ENCODE measurements around the gene MRPS25.

Gene MRPS25

DNA sequence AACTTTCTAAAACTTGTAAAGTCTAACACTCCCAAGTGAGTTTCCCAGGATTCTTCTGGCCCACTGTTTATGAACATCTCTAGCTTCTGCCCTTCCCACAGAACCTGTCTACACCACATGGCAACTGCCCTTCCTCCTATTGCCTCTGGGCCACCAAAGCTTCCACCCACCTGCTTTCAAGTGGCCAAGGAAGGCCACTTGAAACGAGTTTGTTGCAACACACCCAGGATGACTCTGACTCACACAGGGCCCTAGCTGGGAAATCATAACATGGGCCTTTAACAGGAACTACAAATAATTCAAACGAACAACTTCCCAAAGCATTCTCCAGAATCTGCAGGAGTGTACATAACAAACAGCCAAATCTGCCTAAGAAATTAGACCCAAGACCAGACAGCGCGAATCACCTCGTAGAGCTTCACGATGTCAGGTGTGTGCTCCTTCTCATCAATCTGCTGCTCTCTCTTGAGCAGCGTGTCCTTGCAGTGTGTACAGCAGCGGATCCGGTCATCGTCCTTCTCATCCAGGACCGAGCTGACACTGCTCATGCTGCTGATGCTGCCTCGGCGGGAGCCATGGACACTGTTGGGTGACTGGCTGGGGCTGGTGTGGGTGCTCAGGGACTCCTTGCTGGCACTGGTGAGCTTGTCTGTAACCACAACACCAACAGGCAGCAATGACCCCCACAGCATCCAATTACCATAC lies 17.0 kb upstream of the MRPS25 start:
- no peak for DNase-seq

DNA sequence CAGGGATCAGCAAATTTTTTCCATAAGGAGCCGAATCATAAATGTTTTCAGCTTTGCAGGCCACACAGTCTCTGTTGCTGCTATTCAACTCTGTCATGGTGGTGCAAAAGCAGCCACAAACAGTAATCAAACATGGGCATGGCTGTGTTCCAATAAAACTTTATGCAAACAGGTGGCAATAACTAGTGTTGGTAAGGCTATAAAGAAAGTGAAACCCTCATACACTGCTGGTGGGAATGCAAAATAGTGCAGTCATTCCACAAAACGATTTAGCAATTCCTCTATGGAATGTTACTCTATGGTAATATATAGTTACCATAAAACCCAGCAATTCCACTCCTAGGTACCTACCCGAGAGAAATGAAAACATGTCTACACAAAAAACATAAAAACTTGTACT lies 14.0 kb upstream of the MRPS25 start:
- no peak for DNase-seq

GRCh38 chr3:15074500-15074899 lies 9.4 kb upstream of the MRPS25 start:
- no peak for DNase-seq

- no peak for DNase-seq
Observed at GRCh38 chr3:15071699-15072098, 6.6 kb upstream of the MRPS25 start.

GRCh38 chr3:15069441-15069840 lies 4.3 kb upstream of the MRPS25 start:
- DNase-seq: no peak

DNA sequence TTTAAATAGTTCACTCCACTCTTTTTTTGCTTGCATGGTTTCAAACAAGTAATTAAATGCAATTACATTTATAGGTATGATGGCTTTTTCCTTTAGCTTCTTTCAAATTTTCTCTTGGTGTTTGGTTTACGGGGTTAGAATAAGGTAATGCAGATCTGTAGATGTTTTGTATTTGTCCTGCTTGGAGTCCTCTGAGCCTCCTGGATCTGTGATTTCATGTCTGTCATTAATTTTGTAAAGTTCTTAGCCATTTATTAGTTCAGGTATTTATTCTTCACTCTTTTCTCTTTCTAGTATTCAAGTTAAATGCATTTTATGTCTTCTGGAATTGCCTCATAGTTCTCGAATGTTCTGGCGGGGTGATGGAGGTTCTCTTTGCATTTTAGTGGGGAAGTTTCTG lies 1.4 kb upstream of the MRPS25 start:
- no peak for DNase-seq

GRCh38 chr3:15065550-15066007 lies 464 bp upstream of the MRPS25 start:
- DNase-seq: no peak

- DNase-seq: peak; percentile 14
Observed at GRCh38 chr3:15064299-15064834, 748 bp downstream of the MRPS25 start.

GRCh38 chr3:15063656-15064286 lies 1.3 kb downstream of the MRPS25 start:
- no peak for DNase-seq

DNA sequence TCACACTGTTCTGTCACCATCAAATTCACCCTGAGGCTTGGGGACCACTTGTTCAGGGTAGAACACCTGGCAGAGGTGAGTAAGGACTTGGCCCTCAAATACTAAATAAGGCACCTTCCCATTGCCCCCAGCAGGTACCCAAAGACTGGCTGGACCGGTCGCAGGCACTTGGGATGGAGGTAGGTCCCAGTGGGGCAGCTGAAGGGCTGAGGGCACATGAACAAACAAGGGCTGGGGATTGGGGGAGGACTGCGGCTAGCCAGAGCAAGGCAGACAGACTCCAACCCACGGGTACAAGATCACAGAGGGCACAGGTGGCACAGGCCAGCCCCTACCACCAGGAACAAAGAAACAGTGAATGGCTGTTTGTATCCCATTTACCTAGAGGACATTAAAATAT lies 1.9 kb downstream of the MRPS25 start:
- DNase-seq: no peak

- no peak for DNase-seq
Observed at GRCh38 chr3:15060029-15060428, 5.1 kb downstream of the MRPS25 start.

- DNase-seq: no peak
Observed at GRCh38 chr3:15056676-15057404, 8.3 kb downstream of the MRPS25 start.

DNA sequence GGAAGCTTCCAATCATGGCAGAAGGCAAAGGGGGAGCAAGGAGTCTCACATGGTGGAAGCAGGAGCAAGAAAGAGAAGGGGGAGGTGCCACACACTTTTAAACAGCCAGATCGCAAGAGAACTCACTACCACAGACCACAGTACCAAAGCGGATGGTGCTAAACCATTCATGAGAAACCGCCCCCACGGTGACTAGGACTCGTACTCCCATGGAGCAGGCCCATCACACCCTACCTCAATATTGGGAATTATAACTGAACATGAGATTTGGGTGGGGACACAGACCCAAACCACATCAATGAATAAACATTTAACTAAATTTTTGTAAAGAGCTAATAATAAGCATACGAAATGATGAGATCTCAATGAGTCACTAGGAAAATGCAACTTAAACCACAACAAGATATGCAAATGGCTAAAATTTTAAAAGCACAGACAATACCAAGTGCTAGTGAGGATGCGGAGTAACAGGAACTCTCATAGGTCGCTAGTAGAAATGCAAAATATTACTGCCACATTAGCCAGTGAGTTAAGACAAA lies 10.0 kb downstream of the MRPS25 start:
- peak; percentile 76 for DNase-seq

DNA sequence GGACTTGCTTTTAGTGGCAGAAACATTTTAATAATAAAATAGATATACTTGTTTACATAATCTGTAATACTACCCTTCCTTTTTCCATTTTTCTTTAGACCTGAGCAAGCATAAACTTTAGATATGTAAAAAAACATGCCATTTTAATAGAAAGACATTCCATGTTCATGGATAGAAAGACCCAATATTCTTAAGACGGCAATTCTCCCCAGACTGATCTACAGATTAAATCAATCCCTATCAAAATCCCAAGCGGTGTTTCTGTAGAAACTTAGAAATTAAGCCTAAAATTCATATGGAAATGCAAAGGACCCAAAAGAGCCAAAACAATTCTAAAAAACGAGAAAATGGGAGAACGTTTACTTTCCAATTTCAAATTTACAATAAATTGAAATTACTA lies 11.6 kb downstream of the MRPS25 start:
- DNase-seq: no peak

GRCh38 chr3:15052335-15053242 lies 12.5 kb downstream of the MRPS25 start:
- no peak for DNase-seq

DNA sequence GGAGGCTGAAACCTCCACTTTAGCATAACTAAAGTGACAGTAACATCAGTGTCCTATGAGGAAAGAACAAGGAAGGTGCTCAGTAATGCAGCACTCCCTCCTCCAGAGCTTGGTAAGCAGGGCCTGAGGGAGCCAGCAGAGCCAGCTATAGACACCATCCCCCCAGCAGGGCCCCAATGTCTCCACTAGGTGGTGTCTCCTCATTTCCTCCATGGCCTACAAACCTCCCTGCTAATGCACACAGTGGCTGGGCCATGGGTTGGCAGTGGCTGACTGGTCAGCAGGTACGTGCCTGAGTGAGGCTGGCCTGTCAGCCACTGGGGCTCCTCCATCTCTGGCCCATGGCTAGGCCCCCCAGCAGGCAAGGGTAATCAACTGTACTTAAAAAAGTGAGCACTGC lies 13.6 kb downstream of the MRPS25 start:
- DNase-seq: peak; percentile 31

- DNase-seq: no peak
Observed at GRCh38 chr3:15050405-15051092, 14.6 kb downstream of the MRPS25 start.

DNA sequence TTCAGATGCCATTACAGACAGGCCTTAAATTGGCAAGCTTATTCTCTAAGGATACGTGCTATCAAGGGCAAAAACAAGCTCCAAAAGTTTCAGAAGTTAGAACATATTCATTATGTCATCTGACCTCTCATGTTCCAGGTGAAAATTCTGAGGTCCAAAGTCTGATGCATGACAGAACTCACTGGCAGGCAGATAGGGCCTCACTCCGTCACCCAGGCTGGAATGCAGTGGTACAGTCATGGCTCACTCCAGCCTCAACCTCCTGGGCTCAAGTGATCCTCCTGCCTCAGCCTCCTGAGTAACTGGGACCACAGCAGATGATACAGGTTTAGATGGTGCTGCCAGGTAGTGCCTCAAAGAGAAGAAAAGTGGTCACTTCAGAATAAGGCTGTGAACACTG lies 15.5 kb downstream of the MRPS25 start:
- DNase-seq: no peak

- DNase-seq: no peak
Observed at GRCh38 chr3:15045667-15046066, 19.4 kb downstream of the MRPS25 start.

- no peak for DNase-seq
Observed at GRCh38 chr3:15044326-15044725, 20.8 kb downstream of the MRPS25 start.

GRCh38 chr3:15043408-15044171 lies 21.5 kb downstream of the MRPS25 start:
- no peak for DNase-seq

Measured in stimulated activated naive CD4-positive, alpha-beta T cell treated with Interleukin-2 at 50 U/mL for 16 hours (primary cell).